GM19438 (cell line): Measurements from ENCODE around the gene SLC16A1.
"Not testable (repeated sequence)": the region's sequence is repeated elsewhere in the genome, so short reads cannot be mapped to it uniquely, and the experiment has no call there.

Experiments
- ATAC-seq: cut with Tn5 transposase; IDR thresholded peaks from one replicate; pipeline ENCODE4 v1.9.1; 2021; ENCODE audit warnings: low read depth; ENCODE audit not compliant: unreplicated experiment

Gene SLC16A1

DNA sequence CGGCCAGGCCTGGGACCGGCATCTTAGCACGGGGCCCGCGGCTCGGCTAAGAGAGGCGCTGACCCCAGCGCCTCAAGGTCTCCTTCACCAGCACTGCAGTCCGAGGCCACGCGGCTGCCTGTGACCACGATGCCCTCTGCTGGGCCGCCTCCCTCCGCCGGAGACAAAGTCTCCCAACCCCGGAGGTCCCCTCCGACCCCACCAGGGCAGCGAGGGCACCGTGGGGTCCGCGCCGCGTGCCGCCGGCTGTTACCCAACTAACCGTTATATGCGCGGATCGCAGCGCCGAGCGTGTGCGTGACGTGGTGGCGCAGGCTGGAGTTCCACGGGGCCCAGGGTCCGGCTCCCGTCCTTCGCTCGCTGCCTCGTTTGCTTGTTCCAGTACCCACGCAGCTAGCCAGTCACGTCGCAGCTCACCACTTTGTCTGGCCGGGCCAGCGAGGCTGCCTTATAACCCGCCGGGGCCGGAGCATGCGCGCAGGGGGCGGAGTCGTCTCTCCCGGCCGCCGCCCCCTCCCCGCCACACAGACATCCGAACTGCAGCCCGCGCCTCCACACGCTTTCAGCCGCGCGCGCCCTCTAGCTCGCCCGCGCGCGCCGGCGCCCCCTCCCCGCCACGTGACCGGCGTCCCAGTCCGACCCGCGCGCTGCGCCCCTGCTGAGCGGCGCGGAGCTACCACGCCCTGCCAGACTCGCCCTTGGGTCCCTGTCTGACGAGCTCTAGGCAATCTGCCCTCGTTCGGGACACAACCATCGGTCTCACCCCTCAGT lies at the start of gene SLC16A1:
SLC16A1 (minus strand) TSS at position 424 of the 771 bp plus-strand sequence. CDS start 26,888 bp downstream, outside the sequence.
- peak; percentile 64 for ATAC-seq

DNA sequence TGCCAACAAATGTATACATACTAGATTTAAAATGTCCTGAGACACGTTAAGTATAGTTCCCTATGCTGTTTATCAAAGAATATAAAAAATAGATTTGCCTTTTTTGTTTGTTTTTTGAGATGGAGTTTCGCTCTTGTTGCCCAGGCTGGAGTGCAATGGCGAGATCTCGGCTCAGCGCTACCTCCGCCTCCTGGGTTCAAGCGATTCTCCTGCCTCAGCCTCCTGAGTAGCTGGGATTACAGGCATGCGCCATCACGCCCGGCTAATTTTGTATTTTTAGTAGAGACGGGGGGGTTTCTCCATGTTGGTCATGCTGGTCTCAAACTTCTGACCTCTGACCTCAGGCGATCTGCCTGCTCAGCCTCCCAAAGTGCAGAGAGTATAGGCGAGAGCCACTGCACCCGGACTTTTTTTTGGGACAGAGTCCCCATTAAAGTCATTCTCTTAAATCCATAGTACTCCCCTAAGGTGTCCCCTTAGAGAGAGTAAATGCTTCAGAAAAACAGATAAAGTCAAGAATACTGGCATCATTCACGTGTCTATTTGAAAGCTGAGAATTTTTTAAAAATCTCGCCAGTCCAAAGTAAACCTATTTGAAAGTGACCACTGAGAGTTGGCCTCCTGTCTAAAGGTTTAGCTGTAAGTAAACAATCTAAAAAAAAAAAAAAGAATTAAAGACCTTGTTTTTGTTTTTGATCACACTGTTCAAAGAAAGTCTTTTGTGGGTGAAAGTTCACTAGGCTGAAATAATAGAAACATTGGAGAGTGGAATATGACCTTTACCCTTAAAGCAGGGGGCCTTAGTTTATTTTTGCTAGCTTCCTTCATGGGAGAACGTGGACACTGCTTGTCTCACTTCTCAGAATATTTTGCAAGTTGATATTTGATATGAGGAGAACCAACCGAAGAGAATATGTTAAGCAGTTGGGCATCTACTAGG lies 48.0 kb upstream of the SLC16A1 start:
- ATAC-seq = no peak

DNA sequence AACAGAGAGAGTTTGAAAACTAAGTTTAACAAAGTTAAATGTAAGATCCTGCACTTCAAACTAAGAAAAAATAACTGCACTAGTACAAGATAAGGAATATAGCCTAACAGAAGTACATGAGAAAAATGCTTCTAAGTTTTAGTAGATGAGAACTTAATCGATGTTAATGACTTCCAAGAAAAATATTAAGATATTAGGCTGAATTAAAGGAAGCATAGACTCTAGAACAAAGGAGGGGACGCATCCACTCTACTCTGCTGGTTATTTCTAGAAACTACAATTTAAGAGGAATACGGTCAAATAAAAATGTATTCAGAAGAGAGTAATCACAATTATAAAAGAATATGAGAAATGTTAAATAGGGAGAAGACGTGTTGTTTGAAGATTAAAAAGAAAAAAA lies 46.3 kb upstream of the SLC16A1 start:
- ATAC-seq = no peak

DNA sequence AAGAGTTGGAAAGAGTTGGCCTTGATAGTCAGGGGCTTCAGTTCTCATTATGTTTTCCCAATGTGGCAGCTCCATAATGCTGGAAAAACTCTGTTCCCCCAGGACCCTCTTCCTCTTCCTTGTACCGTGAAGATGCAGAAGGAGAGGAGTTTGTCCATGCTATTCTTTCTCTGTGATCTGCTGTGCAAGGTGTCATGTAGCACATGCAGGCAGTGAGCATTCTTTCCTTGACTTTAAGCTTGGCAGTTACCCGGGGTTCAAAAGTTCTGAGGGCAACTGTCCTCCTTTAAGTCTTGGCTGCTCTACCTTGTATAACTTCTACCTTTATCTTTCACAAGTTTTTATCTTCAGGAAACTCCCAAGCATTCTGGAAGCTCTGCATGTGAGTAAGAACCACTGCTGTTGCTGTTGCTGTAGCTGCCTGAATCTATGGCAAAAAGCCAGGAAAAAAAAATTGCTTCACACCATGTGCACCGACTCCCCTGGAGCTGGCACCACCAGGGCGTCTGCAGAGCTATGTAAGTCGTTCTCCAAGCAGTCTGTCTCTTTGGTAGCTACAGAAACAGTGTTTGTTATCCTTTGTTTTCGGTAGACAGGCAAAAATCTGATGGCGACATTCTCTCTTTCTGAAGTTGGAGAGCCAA lies 42.7 kb upstream of the SLC16A1 start:
- no peak for ATAC-seq

DNA sequence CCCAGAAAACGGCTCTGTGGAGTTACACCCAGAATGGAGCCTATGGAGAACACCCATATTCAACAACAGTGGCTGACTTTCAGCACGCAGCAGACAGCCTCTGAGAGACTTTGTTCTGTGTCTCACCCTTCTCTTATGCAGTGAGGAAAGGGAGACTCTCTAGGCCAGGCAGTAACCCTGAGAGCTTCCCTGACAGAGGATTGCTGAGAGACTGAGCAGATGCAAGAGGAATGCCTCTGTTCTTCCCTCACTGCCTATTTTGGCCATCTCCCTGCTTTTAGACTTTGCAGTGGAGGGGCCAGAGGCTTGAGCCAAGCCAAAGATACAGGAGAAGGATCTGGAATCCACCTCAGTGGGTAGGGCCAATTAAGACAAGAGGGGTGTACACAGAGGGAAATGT lies 41.8 kb upstream of the SLC16A1 start:
- ATAC-seq = no peak

DNA sequence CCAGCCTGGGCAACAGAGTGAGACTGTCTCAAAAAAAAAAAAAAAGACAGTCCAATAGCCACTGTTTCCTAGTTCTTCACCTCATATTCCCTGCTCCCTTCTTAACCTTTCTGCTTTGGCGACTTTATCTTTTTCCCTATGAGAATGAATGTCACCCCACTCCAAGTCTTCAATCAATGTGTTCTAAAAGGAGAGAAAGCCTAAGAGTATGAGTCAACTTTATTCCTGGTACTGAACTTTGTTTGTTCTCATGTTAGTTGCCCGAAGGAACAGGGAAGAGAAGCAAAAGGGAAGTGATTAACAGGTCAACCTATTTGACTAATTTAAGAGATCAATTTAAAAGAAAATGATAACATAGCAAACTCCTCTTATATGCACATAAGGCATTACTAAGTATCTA lies 39.9 kb upstream of the SLC16A1 start:
- no peak for ATAC-seq

DNA sequence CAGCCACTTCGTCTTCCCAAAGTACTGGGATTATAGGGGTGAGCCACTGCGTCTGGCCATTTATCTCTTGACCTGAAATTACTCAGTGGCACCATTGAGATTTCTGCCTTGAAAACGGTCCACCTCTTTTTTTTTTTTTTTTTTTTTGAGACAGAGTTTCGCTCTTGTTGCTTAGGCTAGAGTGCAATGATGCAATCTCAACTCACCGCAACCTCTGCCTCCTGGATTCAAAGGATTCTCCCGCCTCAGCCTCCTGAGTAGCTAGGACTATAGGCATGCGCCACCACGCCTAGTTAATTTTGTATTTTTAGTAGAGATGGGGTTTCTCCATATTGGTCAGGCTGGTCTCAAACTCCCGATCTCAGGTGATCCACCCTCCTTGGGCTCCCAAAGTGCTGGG lies 39.0 kb upstream of the SLC16A1 start:
- not testable (repeated sequence) for ATAC-seq

DNA sequence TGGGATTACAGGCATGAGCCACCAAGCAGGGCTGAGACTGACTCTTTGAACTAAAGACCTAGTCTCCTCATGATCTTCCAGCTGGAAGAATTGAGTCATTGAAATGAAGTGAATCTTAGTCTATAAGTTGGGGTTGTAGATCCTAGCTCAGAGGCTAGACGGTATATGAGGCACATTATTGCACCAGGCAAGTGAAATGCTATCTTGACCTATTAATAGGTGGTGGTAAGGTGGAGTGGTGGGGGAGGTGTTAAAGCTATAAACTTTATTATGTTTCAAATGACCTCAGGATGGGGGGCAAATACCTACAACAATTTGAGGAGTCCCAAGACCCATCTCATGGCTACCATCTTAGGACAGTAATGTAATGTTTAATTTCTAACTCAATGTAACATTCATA lies 36.8 kb upstream of the SLC16A1 start:
- no peak for ATAC-seq

DNA sequence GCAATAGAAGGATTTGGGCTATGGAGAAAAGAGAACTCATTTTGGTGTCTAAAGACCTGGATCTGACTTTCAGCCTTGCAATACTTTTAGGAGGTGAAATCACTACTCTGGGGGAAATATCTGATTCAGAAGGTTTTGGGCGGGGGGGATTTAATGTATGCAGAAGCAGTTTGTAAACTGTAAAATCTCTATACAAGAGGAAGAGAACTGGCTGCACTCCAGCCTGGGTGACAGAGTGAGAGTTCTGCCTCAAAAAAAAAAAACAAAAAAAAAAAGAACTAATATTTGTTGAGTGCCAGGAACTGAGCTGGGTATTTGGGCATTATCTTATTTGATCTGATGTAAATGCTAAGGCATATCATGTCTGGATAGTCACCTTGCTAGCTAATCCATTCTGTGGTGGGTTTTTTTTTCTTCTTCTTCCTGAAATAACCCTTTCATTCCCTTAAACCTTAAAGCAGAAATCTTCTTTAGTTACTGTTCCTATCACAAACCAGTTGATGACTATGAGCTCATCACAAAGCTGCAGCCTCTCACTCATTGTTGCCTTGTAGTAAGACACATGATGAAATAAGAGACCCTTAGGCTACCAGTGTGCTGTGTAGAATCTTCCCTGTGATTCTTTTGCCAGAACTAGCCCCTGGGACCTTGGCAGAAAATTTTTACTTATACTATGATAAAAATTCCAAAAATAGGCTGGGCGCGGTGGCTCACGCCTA lies 35.6 kb upstream of the SLC16A1 start:
- ATAC-seq = no peak

DNA sequence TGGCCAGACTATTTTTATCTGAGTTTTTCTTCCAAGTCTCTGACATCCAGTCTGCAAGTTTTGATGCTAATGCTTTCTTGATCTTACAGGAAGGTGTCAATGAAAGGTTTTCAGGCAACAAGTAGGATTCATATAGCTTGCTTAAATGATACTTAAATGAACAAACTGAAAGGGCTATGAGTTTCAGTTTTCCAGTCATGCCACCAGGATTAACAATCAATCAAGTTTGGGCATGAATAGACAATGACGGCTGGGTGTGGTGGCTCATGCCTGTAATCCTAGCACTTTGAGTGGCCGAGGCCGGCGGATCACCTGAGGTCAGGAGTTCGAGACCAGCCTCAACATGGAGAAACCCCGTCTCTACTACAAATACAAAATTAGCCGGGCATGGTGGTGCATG lies 34.3 kb upstream of the SLC16A1 start:
- ATAC-seq = no peak

DNA sequence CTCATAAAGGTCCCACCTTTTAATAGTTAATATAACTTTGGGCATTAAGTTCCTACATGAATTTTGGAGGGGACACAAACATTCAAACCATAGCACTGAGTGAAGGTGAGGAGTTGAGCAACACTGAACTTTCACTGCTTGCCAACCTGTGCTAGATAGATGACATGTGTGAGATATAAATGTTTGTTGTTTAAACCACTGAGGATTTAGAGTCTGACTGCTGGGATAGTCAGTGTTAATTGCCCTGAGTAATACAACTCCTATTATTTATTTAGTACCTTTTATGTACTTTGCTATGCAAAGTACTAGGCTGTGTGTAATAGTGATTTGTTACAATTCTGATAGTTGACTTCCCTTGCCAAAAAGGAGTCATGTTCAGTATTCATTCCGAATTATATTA lies 32.4 kb upstream of the SLC16A1 start:
- no peak for ATAC-seq

- no peak for ATAC-seq
These were observed 29.1 kb upstream of the SLC16A1 start for GRCh38 chr1:112985123-112985522.

DNA sequence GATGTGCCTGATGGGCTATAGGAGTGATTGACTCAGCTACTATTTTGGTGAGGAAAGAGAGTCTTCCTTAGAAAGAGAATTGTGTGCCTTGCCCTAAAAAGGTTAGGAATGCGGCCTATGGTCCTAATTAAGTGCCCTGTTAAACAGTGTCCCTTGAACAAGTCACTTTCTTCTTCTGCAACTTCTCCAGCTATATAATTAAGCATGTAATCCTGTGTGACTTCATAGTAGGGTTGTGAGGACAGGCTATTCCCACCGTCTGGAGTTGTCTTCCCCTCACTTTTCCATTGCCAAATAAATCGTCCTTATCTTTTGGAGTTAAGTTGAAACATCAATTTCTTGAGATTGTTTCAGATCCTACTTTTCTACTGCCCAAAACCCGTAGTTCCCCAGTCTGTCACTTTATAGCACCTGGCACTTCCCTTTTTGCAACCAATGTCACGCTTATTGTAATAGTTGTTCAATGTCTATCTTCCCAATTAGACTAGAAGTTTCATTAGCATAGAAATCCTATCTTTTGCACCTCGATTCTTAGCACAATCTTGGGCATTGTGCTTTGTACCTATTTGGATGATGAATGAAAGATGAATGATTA lies 27.6 kb upstream of the SLC16A1 start:
- ATAC-seq = no peak

DNA sequence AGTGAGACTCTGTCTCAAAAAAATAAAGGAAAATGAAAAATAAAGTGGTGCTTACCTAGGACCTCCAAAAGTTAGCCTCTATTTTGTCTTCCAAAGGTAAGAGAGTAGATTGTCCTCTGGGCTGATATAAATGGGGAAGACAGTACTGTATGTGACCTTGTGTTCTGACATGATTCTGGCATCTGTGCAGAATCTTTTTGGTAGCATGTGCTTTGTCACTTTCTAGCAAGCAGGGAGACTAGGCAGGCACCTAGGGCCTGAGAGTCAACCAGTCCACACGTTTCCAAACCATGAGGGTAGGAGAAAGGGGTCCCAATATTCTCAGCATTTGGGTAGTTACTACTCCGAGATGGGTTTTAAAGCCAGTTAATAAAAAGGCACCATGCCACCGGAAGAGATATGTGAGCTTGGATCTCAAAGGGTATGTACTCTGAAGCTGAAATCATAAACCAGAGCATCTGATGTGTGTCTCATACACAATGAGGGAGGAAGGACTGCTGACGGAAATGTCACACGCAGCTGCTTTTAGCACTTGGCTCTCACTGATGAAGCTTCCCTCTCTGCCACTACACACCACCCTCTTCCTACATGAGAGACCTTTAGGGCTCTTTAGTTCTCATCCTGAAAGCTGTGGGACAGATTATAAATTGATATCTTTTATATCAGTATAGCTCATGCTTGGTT lies 27.0 kb upstream of the SLC16A1 start:
- no peak for ATAC-seq

DNA sequence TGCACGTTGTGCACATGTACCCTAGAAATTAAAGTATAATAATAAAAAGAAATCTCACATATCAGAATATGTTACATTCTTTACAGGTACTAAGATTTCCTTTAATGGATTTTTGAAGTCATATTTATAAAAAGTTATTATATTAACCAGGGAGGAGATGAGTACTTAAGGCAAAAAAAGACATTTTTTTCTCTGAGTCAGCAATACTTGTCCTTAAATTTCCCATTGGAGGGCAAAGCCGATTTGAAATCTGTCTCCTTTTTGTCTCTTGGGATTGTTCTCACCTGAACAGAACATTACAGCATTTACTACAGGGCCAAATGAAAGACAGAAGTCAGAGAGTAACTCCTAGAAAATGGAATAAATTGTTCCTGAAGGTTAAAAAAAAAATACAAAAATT lies 26.3 kb upstream of the SLC16A1 start:
- no peak for ATAC-seq

GRCh38 chr1:112981834-112982233 lies 25.8 kb upstream of the SLC16A1 start:
- ATAC-seq = not testable (repeated sequence)

- ATAC-seq = no peak
These were observed 25.4 kb upstream of the SLC16A1 start for GRCh38 chr1:112981426-112981825.

- ATAC-seq = no peak
These were observed 19.3 kb upstream of the SLC16A1 start for GRCh38 chr1:112975336-112975735.

DNA sequence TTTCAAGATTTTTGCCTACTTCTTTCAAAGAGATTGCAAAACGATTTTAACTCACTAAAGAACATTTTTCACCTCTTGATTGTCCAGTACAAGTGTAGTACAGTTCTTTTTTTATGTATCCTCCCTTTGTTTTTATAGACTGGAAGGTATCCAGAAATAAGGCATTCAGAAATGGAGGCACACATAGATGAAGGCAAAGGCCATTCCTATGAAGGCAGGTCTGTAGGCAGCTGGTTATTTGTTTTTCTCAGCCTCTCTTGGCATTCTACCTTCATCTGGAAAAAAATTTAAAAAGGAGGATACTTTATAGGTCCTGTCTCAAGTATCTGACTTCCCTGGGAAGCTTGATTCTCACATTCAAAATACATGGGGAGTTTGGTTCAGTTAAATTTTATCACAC lies 18.6 kb upstream of the SLC16A1 start:
- ATAC-seq = no peak

- ATAC-seq = no peak
These were observed 17.8 kb upstream of the SLC16A1 start for GRCh38 chr1:112973788-112974187.
